Mononuclear cell (primary cell): ENCODE data around the gene HSPA5. TPM values are rescaled to one million over a fixed set of nuclear protein-coding genes. Genes with fewer than 3 reads are reported as not detected.

Experiments used
- H3K27me3 ChIP-seq: 2 replicates; pipeline ENCODE4 v1.6.0; 2011; ENCODE audit warnings: low read length, control low read depth; ENCODE audit not compliant: insufficient read depth
- H3K4me1 ChIP-seq: 2 replicates; pipeline ENCODE4 v1.5.1; 2011; ENCODE audit warnings: mild to moderate bottlenecking, low read length, control low read depth; ENCODE audit not compliant: insufficient read depth
- H3K4me3 ChIP-seq: 2 replicates; pipeline ENCODE4 v1.5.1; 2011; ENCODE audit warnings: mild to moderate bottlenecking, low read length, moderate library complexity
- H3K9me3 ChIP-seq: 2 replicates; pipeline ENCODE4 v1.5.1; 2011; ENCODE audit warnings: low read depth, mild to moderate bottlenecking, control low read depth, low read length
- total RNA-seq: library from RNA; depleted of rRNA; stranded (reverse); fragments of >200 nt; gene quantifications from one replicate; pipeline ENCODE4 v1.2.3, GENCODE V29; 2012

The HSPA5 gene
- total RNA-seq, 1 donor, result 79.7 TPM

- Histone ChIP-seq H3K27me3 (no peaks in the 10 kb centered on the region), H3K4me3 (peak overlapping the region; percentile 100), H3K4me1 (peaks cover 48% of the 10 kb centered on the region), H3K9me3 (no peaks in the 10 kb centered on the region)
Measured at GRCh38 chr9:125189011-125189360, 52.2 kb downstream of the HSPA5 start.

Other genes starting within 250 kb of the HSPA5 start
- gene SCAI, start 97.8 kb downstream of the HSPA5 start, total RNA-seq, result 9.9 TPM
- 57.3 TPM for gene PPP6C, start 51.5 kb downstream of the HSPA5 start, total RNA-seq
- gene RABEPK, start 40.8 kb downstream of the HSPA5 start, total RNA-seq, result 3.6 TPM
- gene GAPVD1, start 20.5 kb upstream of the HSPA5 start, total RNA-seq, result 105 TPM